Adrenal gland (tissue), 5 donors: ENCODE measurements around the gene ITPKB.

Experiments used
- POLR2A ChIP-seq, 2 donors: fragments of 450-650 bp; IDR thresholded peaks; one replicate each; pipeline ENCODE4 v1.6.1; 2017; ENCODE audit warnings: antibody characterized with exemption in 2 of 2, mild to moderate bottlenecking in 2 of 2, moderate library complexity in 1 of 2
- TF ChIP-seq, protein P1 (sequence below), 6 experiments: fragments of 450-650 bp in 4 of 6; fragments of 200-600 bp in 2 of 6; sonication (generic) in 1 of 6; IDR thresholded peaks; 1 replicate in 5 of 6; 2 replicates in 1 of 6; pipeline versions ENCODE4 v1.5.1 to v1.8.0; 2016 to 2021; ENCODE audit warnings: antibody characterized with exemption in 6 of 6, mild to moderate bottlenecking in 2 of 6, moderate library complexity in 1 of 6
- donor health status: DM: no; HTN: no; CAD: no.

- TF ChIP-seq, protein P1, sequence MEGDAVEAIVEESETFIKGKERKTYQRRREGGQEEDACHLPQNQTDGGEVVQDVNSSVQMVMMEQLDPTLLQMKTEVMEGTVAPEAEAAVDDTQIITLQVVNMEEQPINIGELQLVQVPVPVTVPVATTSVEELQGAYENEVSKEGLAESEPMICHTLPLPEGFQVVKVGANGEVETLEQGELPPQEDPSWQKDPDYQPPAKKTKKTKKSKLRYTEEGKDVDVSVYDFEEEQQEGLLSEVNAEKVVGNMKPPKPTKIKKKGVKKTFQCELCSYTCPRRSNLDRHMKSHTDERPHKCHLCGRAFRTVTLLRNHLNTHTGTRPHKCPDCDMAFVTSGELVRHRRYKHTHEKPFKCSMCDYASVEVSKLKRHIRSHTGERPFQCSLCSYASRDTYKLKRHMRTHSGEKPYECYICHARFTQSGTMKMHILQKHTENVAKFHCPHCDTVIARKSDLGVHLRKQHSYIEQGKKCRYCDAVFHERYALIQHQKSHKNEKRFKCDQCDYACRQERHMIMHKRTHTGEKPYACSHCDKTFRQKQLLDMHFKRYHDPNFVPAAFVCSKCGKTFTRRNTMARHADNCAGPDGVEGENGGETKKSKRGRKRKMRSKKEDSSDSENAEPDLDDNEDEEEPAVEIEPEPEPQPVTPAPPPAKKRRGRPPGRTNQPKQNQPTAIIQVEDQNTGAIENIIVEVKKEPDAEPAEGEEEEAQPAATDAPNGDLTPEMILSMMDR (IDR thresholded peaks at IDR 0.05), result no peak
- TF ChIP-seq POLR2A (IDR thresholded peaks at IDR 0.05), result no peak
Measured at GRCh38 chr1:226751703-226752102, 12.6 kb upstream of the ITPKB start.
